ENCODE data around the gene MAPK4. TPM values are rescaled to one million over a fixed set of nuclear protein-coding genes. Genes with fewer than 3 reads are reported as not detected.

The MAPK4 gene
- total RNA-seq, 1 donor from 2014 or later, result 9.3 TPM

GRCh38 chr18:50654211-50654610, 94.3 kb downstream of the MAPK4 start:
- H3K4me3 Mint-ChIP-seq, result no peak overlapping the region
- no peak for TF ChIP-seq CTCF (conservative IDR thresholded peaks at IDR 0.05)
- no peaks in the 10 kb centered on the region for H3K27me3 Mint-ChIP-seq (ENCODE audit: low read depth)
- H3K4me1 Mint-ChIP-seq, result peaks cover 10% of the 10 kb centered on the region
- no peak overlapping the region for H3K27ac Mint-ChIP-seq (ENCODE audit: unreplicated experiment)
- DNase-seq (ENCODE audit: low read depth, low spot score), result no peak
- H3K36me3 Mint-ChIP-seq (ENCODE audit: low read depth), result peaks cover 9% of the 10 kb centered on the region
- H3K9me3 Mint-ChIP-seq, result no peaks in the 10 kb centered on the region

GRCh38 chr18:50654658-50655550, 95.0 kb downstream of the MAPK4 start:
- no peaks in the 10 kb centered on the region for H3K27me3 Mint-ChIP-seq (ENCODE audit: low read depth)
- no peak overlapping the region for H3K27ac Mint-ChIP-seq (ENCODE audit: unreplicated experiment)

GRCh38 chr18:50656396-50656795, 96.5 kb downstream of the MAPK4 start:
- Mint-ChIP-seq H3K4me3 (no peak overlapping the region), H3K27ac (ENCODE audit: unreplicated experiment) (no peak overlapping the region), H3K27me3 (ENCODE audit: low read depth) (no peaks in the 10 kb centered on the region), H3K9me3 (no peaks in the 10 kb centered on the region), H3K4me1 (peaks cover 10% of the 10 kb centered on the region), H3K36me3 (ENCODE audit: low read depth) (peaks cover 12% of the 10 kb centered on the region)
- no peak for DNase-seq (ENCODE audit: low read depth, low spot score)
- no peak for TF ChIP-seq CTCF (conservative IDR thresholded peaks at IDR 0.05)

More at GRCh38 chr18:50654658-50655550, 95.0 kb downstream of the MAPK4 start:
- no peak for TF ChIP-seq CTCF (conservative IDR thresholded peaks at IDR 0.05)
- Mint-ChIP-seq H3K36me3 (ENCODE audit: low read depth) (peaks cover 9% of the 10 kb centered on the region), H3K9me3 (no peaks in the 10 kb centered on the region), H3K4me3 (no peak overlapping the region), H3K4me1 (peaks cover 10% of the 10 kb centered on the region)
- no peak for DNase-seq (ENCODE audit: low read depth, low spot score)

- TF ChIP-seq CTCF (conservative IDR thresholded peaks at IDR 0.05), result no peak
- no peak overlapping the region for H3K27ac Mint-ChIP-seq (ENCODE audit: unreplicated experiment)
- peaks cover 13% of the 10 kb centered on the region for H3K36me3 Mint-ChIP-seq (ENCODE audit: low read depth)
- H3K4me1 Mint-ChIP-seq, result peaks cover 10% of the 10 kb centered on the region
- peaks cover 1% of the 10 kb centered on the region for H3K9me3 Mint-ChIP-seq
- no peak for DNase-seq (ENCODE audit: low read depth, low spot score)
- no peak overlapping the region for H3K4me3 Mint-ChIP-seq
- no peaks in the 10 kb centered on the region for H3K27me3 Mint-ChIP-seq (ENCODE audit: low read depth)
Measured at GRCh38 chr18:50656841-50657470, 97.1 kb downstream of the MAPK4 start.

- H3K36me3 Mint-ChIP-seq (ENCODE audit: low read depth), result peaks cover 16% of the 10 kb centered on the region
- no peaks in the 10 kb centered on the region for H3K27me3 Mint-ChIP-seq (ENCODE audit: low read depth)
- TF ChIP-seq CTCF (conservative IDR thresholded peaks at IDR 0.05), result no peak
- peaks cover 18% of the 10 kb centered on the region for H3K4me1 Mint-ChIP-seq
- DNase-seq (ENCODE audit: low read depth, low spot score), result no peak
- no peak overlapping the region for H3K4me3 Mint-ChIP-seq
- H3K27ac Mint-ChIP-seq (ENCODE audit: unreplicated experiment), result no peak overlapping the region
- H3K9me3 Mint-ChIP-seq, result peaks cover 4% of the 10 kb centered on the region
Measured at GRCh38 chr18:50658601-50659000, 98.7 kb downstream of the MAPK4 start.
